ENCODE measurements around the gene TTC28. TPM values are rescaled to one million over a fixed set of nuclear protein-coding genes. Genes with fewer than 3 reads are reported as not detected.

Gene TTC28
- total RNA-seq, 4 donors from 2014 or later, result 35.1 to 138 (median 50.8) TPM

DNA sequence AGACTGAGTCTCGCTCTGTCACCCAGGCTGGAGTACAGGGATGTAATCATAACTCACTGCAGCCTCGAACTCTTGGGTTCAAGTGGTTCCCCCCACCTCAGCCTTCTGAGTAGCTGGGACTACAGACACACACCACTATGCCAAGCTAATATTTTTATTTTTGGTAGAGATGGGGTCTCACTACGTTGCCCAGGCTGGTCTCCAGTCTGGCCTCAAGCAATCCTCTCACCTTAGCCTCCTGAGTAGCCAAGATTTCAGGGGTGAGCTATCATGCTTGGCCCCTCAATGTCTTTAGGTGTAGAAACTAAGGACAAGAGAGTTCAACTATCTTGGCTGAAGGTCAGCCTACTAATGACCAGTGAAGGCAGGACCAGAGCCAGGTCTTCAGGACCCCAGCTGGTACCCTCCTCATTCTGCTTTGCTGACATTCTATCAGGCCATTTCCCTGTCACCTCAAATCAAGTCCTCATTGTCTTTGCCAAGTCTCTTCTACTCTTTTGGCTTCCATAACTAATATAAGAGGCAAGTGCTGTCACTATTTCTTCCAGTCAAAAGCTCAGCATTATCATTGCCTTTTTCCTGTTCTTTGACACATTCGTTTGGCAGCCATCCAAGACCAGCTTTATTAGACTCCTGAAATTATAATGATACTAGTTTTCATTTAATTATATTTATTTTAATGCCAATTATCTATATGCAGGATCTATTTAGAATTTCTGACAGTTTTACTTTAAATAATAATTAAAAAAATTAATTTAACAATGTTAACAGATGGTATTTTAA lies 496.4 kb downstream of the TTC28 start:
- no peaks in the 10 kb centered on the region for H3K36me3 ChIP-seq
- H3K9me3 ChIP-seq, result no peaks in the 10 kb centered on the region
- H3K4me3 ChIP-seq, result no peak overlapping the region
- 57 to 77% methylated on average over 2 to 3 of the region's 4 CpGs for WGBS, 2 donors (ENCODE audit: low coverage in 1 of 2)
- H3K27ac ChIP-seq, result no peak overlapping the region
- ATAC-seq, result no peak
- no peak for TF ChIP-seq EP300 (IDR thresholded peaks at IDR 0.05)
- TF ChIP-seq POLR2AphosphoS5 (IDR thresholded peaks at IDR 0.05), result no peak
- no peak for TF ChIP-seq POLR2A (IDR thresholded peaks at IDR 0.05)
- TF ChIP-seq CTCF (IDR thresholded peaks at IDR 0.05), result no peak
- H3K27me3 ChIP-seq, result no peaks in the 10 kb centered on the region
- peaks cover 4 to 32% (median 5%) of the 10 kb centered on the region in 3 donors for H3K4me1 ChIP-seq

GRCh38 chr22:28180804-28181731 lies 498.6 kb downstream of the TTC28 start:
- ATAC-seq, result no peak
- H3K36me3 ChIP-seq, result no peaks in the 10 kb centered on the region
- 90 to 93% methylated on average over 1 of the region's 1 CpG for WGBS, 2 donors (ENCODE audit: low coverage in 1 of 2)
- no peaks in the 10 kb centered on the region for H3K27me3 ChIP-seq
- TF ChIP-seq POLR2A (IDR thresholded peaks at IDR 0.05) (no peak), EP300 (IDR thresholded peaks at IDR 0.05) (no peak), CTCF (IDR thresholded peaks at IDR 0.05) (no peak), POLR2AphosphoS5 (IDR thresholded peaks at IDR 0.05) (no peak)
- no peak overlapping the region for H3K27ac ChIP-seq
- no peak overlapping the region for H3K4me3 ChIP-seq
- no peaks in the 10 kb centered on the region for H3K9me3 ChIP-seq
- peaks cover 4 to 32% (median 5%) of the 10 kb centered on the region in 3 donors for H3K4me1 ChIP-seq

GRCh38 chr22:28179392-28179791 lies 500.2 kb downstream of the TTC28 start:
- H3K36me3 ChIP-seq, result no peaks in the 10 kb centered on the region
- no peaks in the 10 kb centered on the region for H3K9me3 ChIP-seq
- ATAC-seq, result no peak
- TF ChIP-seq EP300 (IDR thresholded peaks at IDR 0.05) (no peak), POLR2AphosphoS5 (IDR thresholded peaks at IDR 0.05) (no peak), CTCF (IDR thresholded peaks at IDR 0.05) (no peak), POLR2A (IDR thresholded peaks at IDR 0.05) (no peak)
- peaks cover 4 to 32% (median 5%) of the 10 kb centered on the region in 3 donors for H3K4me1 ChIP-seq
- H3K27me3 ChIP-seq, result no peaks in the 10 kb centered on the region
- no peak overlapping the region for H3K27ac ChIP-seq
- no peak overlapping the region for H3K4me3 ChIP-seq
- WGBS, 2 donors (ENCODE audit: low coverage in 1 of 2), result 100% methylated on average over 1 of the region's 4 CpGs; no CpG with 5 or more reads in 1 of the 2 donors

DNA sequence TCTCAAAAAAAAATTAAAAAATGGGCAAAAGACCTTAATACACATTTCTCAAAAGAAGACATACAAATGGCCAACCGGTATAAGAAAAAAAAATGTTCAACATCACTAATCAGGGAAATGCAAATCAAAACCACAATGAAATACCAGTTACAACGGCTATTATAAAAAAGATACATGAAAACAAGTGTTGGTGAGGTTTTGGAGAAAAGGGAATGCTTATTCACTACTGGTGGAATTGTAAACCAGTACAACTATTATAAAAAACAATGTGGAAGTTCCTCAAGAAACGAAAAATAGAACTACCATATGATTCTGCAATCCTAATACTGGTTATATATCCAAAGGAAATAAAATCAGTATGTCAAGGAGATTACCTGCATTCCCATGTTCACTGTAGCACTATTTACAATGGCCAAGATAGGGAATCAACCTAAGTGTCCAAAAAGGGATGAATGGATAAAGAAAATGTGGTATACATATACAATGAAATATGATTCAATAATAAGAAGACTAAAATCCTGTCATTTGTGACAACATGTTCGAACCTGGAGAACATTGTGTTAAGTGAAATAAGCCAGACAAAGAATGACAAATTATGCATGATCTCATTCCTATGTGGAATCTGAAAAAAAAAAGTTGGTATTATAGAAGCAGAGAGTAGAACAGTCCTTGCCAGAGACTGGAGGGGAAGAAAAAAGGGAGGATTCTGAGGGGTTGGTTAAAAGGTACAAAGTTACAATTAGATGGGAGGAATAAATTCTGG lies 503.7 kb downstream of the TTC28 start:
- no peak for ATAC-seq
- Histone ChIP-seq H3K27me3 (no peaks in the 10 kb centered on the region), H3K4me3 (no peak overlapping the region), H3K9me3 (no peaks in the 10 kb centered on the region), H3K27ac (no peak overlapping the region), H3K36me3 (no peaks in the 10 kb centered on the region), H3K4me1 (peaks cover 0 to 24% (median 1%) of the 10 kb centered on the region in 3 donors)
- no peak for TF ChIP-seq CTCF (IDR thresholded peaks at IDR 0.05)
- no peak for TF ChIP-seq POLR2AphosphoS5 (IDR thresholded peaks at IDR 0.05)
- TF ChIP-seq POLR2A (IDR thresholded peaks at IDR 0.05), result no peak
- TF ChIP-seq EP300 (IDR thresholded peaks at IDR 0.05), result no peak
- 75 to 87% methylated on average over 4 of the region's 4 CpGs for WGBS, 2 donors (ENCODE audit: low coverage in 1 of 2)

Data from gastroesophageal sphincter (tissue), 4 donors.